ENCODE results near the gene LRCH1. TPM values are rescaled to one million over a fixed set of nuclear protein-coding genes. Genes with fewer than 3 reads are reported as not detected.
A peak's percentile ranks its signal among the peaks of the same experiment; 100 is the strongest.

The LRCH1 gene
- total and polyA plus RNA-seq, 10 of the 15 experiments (the other 5 are each of a cell fraction or from before 2014, with no cell fraction given) = 5.3 to 48.9 (median 14.4) TPM

GRCh38 chr13:46572752-46573431, 19.9 kb downstream of the LRCH1 start (continued):
- no peak for TF ChIP-seq ZBTB40 (IDR thresholded peaks at IDR 0.05; ENCODE audit: borderline replicate concordance)

DNA sequence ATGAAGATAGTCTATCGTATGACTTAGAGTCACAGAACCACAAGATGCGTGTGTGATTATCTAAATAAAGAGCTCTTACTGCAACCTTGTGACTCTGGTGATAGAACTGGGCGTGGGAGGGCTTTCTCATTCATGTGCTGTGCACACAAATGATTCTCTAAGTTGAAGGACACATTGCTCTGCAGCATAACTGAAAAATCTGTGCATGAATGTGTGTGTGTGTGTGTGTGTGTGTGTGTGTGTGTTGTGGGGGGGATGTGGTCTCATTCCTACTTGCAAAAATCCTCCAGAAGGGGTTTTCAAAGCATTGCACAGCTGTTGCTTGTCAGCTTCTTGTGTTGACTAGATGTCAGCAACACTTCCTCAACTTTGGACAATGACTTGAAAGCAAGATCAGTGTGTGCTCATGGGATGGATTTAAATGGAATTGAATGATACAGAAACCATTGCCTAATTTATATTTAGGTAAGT, 22.4 kb downstream of the LRCH1 start:
- Histone ChIP-seq H3K27ac (ENCODE audit: control insufficient read depth, insufficient read depth) (peak overlapping the region; percentile 68), H4K20me1 (ENCODE audit: control insufficient read depth, insufficient read depth) (0 out of 2 replicates have a peak, but pooled peaks cover 3% of the 10 kb centered on the region), H3K79me2 (ENCODE audit: control insufficient read depth, insufficient read depth, low read length) (peaks cover 97% of the 10 kb centered on the region), H2AFZ (ENCODE audit: control insufficient read depth, low read depth, low read length) (no peak overlapping the region), H3K9me3 (replicated peaks; ENCODE audit: control insufficient read depth, insufficient read depth, low read length) (no peaks in the 10 kb centered on the region), H3K4me2 (ENCODE audit: control insufficient read depth, insufficient read depth) (no peak overlapping the region; the same call in 1 of the 2 replicates), H3K27me3 (replicated peaks in 1 of 2; ENCODE audit: control insufficient read depth in 2 of 2, insufficient read depth in 2 of 2, low read length in 1 of 2) (no peaks in the 10 kb centered on the region), H3K4me1 (ENCODE audit: control insufficient read depth, insufficient read depth, low read length) (peaks cover 80% of the 10 kb centered on the region), H3K36me3 (ENCODE audit: control insufficient read depth in 2 of 2, insufficient read depth in 2 of 2, low read length in 1 of 2) (peaks cover 0 to 5% of the 10 kb centered on the region in 2 experiments; a peak in 1 of 4 replicates), H3K9ac (ENCODE audit: control insufficient read depth, insufficient read depth, low read length) (no peak overlapping the region), H3K4me3 (no peak overlapping the region)
- FAIRE-seq (no peak), ATAC-seq (peak; percentile 19), DNase-seq (ENCODE audit: low read depth, low spot score) (peak; percentile 58)
- no TSS peak for BruUV-seq (replicated peaks)
- SMC1A ChIA-PET (ENCODE audit: uncharacterized antibody, unreplicated experiment) = interaction anchor here (0.7 to 30.5 kb wide), 20 partner anchors 9 to 114 kb away, joined by 3 to 367 read pairs (median 4); no protein-coding TSS in a partner anchor
- intact Hi-C loops (cut with micrococcal nuclease; ENCODE audit: unreplicated experiment) = loop anchor here (10.0 kb wide), 1 partner anchor 401 kb away; no protein-coding TSS in a partner anchor
- RAD21 ChIA-PET (ENCODE audit: unreplicated experiment) = interaction anchor here (0.6 to 7.8 kb wide), 20 partner anchors 9 to 91 kb away, joined by 3 to 73 read pairs (median 5); partner anchors contain the start of gene LRCH1
- WGBS (ENCODE audit: insufficient coverage, insufficient replicate concordance, low lambda C conversion rate, missing lambda C conversion rate) = 3% methylated on average over 3 of the region's 3 CpGs
- CTCF ChIA-PET = interaction anchor here (0.5 to 1.8 kb wide), 14 partner anchors 9 to 93 kb away, joined by 3 to 9 read pairs (median 3); no protein-coding TSS in a partner anchor
- in situ Hi-C loops (cut with MboI) = no loop called here
- POLR2A ChIA-PET = interaction anchor here (0.9 to 2.3 kb wide), 12 partner anchors 9 to 91 kb away, joined by 3 to 14 read pairs (median 5); partner anchors contain the start of gene LRCH1
- peak; percentile 62; the same call in 1 of the 2 replicates for TF ChIP-seq HDGF (IDR thresholded peaks at IDR 0.05)
- peak; percentile 78 for TF ChIP-seq CREM (IDR thresholded peaks at IDR 0.05; ENCODE audit: low read depth)
- TF ChIP-seq JUND (IDR thresholded peaks at IDR 0.05; ENCODE audit: low read depth, low read length) = no peak
- TF ChIP-seq LARP7 (IDR thresholded peaks at IDR 0.05) = no peak
- TF ChIP-seq HDAC2 (IDR thresholded peaks at IDR 0.05) = no peak
- peak; percentile 87 for TF ChIP-seq RUNX3 (IDR thresholded peaks at IDR 0.05; ENCODE audit: low read length)
- no peak for TF ChIP-seq CTCF (IDR thresholded peaks at IDR 0.05 in 2 of 3, conservative IDR thresholded peaks at IDR 0.05 in 1 of 3; ENCODE audit: control insufficient read depth in 2 of 3, extremely low read depth in 1 of 3, insufficient read depth in 1 of 3, low read depth in 3 of 3, low read length in 3 of 3)
- TF ChIP-seq, protein P1, sequence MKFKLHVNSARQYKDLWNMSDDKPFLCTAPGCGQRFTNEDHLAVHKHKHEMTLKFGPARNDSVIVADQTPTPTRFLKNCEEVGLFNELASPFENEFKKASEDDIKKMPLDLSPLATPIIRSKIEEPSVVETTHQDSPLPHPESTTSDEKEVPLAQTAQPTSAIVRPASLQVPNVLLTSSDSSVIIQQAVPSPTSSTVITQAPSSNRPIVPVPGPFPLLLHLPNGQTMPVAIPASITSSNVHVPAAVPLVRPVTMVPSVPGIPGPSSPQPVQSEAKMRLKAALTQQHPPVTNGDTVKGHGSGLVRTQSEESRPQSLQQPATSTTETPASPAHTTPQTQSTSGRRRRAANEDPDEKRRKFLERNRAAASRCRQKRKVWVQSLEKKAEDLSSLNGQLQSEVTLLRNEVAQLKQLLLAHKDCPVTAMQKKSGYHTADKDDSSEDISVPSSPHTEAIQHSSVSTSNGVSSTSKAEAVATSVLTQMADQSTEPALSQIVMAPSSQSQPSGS (IDR thresholded peaks at IDR 0.05; ENCODE audit: low read length) = peak; percentile 71
- peak; percentile 32; the same call in 1 of the 2 replicates for TF ChIP-seq CREB1 (IDR thresholded peaks at IDR 0.05; ENCODE audit: low read depth)
- TF ChIP-seq PKNOX1 (IDR thresholded peaks at IDR 0.05) = peak; percentile 30; the same call in 1 of the 2 replicates
- TF ChIP-seq IRF4 (IDR thresholded peaks at IDR 0.05; ENCODE audit: low read depth, low read length) = no peak
- TF ChIP-seq POLR2AphosphoS2 (IDR thresholded peaks at IDR 0.05; ENCODE audit: low read depth, low read length) = 0 out of 2 replicates have a peak, but pooled peaks have one; percentile 49

All from GM12878 (cell line).